22Rv1 (cell line): ENCODE results near the gene ALDH5A1.

Source experiments
- CTCF ChIP-seq: fragments of 450-650 bp; IDR thresholded peaks from 2 replicates; pipeline ENCODE4 v1.5.1; 2017; ENCODE audit warnings: mild to moderate bottlenecking
- ZFX ChIP-seq: fragments of 450-650 bp; IDR thresholded peaks from 2 replicates; pipeline ENCODE4 v1.6.1; 2017; ENCODE audit warnings: antibody characterized with exemption, borderline replicate concordance

- TF ChIP-seq CTCF (no peak), ZFX (no peak)
These were observed 42.4 kb downstream of the ALDH5A1 start for GRCh38 chr6:24537082-24537699.
